ENCODE results near the gene KHNYN. TPM values are rescaled to one million over a fixed set of nuclear protein-coding genes. Genes with fewer than 3 reads are reported as not detected.

The KHNYN gene
- total RNA-seq, 2 donors from 2014 or later = 61.7 to 65.3 TPM

DNA sequence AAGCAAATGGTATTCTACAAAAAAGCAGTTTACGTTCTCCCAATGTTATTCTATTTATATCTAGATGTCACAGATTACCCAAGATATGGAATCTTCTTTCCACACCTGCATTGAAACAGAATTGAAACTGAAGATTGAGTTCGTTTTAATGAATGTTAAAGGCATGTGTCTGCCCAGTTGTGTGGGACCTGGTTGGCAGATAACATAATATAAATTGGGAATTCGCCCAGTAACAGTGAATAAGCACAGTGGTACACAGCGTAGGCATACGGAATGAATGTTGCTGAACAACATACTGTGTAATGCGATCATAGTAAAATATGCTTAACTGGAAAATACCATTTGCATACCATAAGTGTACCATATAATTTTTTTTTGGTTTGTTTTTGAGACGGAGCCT lies 4.3 kb downstream of the KHNYN start:
- peaks cover 35 to 48% of the 10 kb centered on the region in 2 donors for H3K4me1 Mint-ChIP-seq (ENCODE audit: low read depth in 2 of 2)
- H3K4me3 Mint-ChIP-seq = no peak overlapping the region
- peaks cover 12% of the 10 kb centered on the region for H3K36me3 Mint-ChIP-seq
- no peak for ATAC-seq
- no peaks in the 10 kb centered on the region for H3K9me3 Mint-ChIP-seq
- H3K27me3 Mint-ChIP-seq = no peaks in the 10 kb centered on the region
- no peak for DNase-seq (ENCODE audit: low spot score)
- no peak overlapping the region for H3K27ac Mint-ChIP-seq

DNA sequence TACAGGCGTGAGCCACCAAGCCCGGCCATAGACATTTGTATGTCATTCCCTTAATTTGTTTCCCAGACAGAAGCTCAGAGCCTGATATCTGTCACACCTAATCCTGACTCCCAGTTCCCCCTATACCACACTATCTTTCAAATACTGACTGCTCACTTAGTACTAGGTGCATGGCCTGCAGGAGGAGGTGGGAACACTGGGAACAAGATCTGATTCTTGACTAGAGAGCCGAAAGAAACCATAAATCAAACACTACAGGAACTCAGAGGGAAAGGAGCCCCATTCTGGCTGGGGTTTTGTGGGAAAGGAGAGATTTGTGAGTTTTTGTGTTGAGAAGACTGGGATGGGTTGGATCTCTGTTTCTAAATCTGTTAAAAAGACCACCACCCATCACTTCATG lies 4.9 kb downstream of the KHNYN start:
- H3K9me3 Mint-ChIP-seq = no peaks in the 10 kb centered on the region
- ATAC-seq = no peak
- H3K4me1 Mint-ChIP-seq (ENCODE audit: low read depth in 2 of 2) = peaks cover 35 to 46% of the 10 kb centered on the region in 2 donors
- DNase-seq (ENCODE audit: low spot score) = no peak
- peak overlapping the region; percentile 3 to 10 for H3K27ac Mint-ChIP-seq
- no peak overlapping the region for H3K4me3 Mint-ChIP-seq
- peaks cover 12% of the 10 kb centered on the region for H3K36me3 Mint-ChIP-seq
- H3K27me3 Mint-ChIP-seq = no peaks in the 10 kb centered on the region

DNA sequence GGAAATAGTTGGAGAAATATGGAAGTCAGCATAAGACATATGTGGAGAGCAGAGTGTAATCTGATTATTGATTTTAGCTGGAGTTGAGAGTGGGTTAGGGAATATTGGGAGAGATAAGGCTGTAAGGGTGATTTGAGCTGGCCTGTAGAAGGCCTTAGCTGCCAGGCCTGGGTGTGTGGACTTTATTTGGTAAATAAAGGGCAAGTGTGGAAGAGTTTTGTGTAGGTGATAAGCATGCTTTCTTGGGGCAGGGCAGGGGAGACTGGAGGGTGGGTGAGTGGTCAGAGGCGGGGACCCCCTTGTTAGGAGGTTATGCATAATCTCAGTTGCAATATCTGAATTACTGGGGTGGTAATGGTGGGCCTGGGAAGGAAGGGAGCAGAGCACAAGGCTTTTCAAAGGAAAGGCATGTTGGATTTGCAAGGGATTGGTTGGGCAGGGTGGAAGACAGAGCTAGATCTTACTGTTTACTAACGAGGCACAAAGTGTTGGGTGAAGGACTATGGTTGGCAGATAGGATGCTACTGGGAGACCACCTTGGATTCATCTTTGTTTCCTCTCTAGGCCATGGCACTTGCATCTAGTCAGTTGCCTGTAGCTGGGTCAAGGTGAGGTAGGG lies 5.5 kb downstream of the KHNYN start:
- DNase-seq (ENCODE audit: low spot score) (no peak), ATAC-seq (no peak)
- Mint-ChIP-seq H3K27me3 (no peaks in the 10 kb centered on the region), H3K4me1 (ENCODE audit: low read depth in 2 of 2) (peaks cover 35 to 47% of the 10 kb centered on the region in 2 donors), H3K9me3 (no peaks in the 10 kb centered on the region), H3K36me3 (peaks cover 12% of the 10 kb centered on the region), H3K27ac (peak overlapping the region; percentile 3 to 10), H3K4me3 (no peak overlapping the region)

DNA sequence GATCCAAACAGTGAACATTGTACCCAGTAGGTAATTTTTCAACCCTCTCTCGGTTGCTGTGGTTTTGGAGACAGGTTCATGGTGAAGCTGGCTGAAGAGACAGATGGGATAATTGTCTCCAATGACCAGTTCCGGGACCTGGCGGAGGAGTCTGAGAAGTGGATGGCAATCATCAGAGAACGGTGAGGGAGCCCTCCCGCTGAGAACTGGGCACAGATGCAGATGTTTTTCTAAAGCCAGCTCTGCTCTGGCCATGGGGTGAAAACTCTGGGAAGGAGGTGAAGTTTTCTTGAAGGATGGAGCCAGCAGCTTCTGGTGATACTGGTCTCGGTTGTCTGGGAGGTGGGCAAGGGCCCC lies 6.2 kb downstream of the KHNYN start:
- H3K36me3 Mint-ChIP-seq = peaks cover 17% of the 10 kb centered on the region
- DNase-seq (ENCODE audit: low spot score) = no peak
- H3K4me3 Mint-ChIP-seq = no peak overlapping the region

DNA sequence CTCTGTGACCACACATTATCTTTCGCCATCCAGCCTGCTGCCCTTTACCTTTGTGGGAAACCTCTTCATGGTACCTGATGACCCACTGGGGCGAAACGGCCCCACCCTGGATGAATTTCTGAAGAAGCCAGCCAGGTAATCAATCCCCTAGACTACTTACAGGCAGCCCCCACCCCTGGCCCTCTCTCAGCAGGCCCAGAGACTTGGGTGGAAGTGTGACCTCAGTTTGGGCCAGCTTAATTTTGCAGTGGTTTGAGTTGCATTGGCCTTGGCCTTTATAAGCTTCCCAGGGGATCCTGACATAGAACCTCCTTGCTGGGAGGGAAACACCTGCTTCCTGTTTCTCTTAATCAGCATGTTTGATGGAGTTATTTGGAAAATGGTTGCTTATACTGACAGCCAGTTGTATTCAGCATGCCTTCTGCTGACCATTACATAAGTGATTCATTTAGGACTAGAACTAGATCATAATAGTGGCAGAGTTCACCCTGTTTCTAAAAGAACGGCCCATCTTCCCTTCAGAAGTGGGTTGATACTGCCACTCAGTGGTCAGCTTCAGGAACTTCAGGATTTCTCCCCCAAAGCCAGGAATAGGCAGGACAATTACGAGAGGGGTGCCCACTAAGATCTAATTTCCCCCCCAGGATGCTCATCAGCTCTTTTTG lies 6.7 kb downstream of the KHNYN start:
- Mint-ChIP-seq H3K27me3 (no peaks in the 10 kb centered on the region), H3K36me3 (peaks cover 18% of the 10 kb centered on the region), H3K4me1 (ENCODE audit: low read depth in 2 of 2) (peaks cover 39 to 45% of the 10 kb centered on the region in 2 donors), H3K4me3 (no peak overlapping the region), H3K27ac (peak overlapping the region; percentile 30 to 54), H3K9me3 (no peaks in the 10 kb centered on the region)
- ATAC-seq (peak; percentile 56 to 66), DNase-seq (ENCODE audit: low spot score) (no peak)

More for the DNA sequence above, 6.2 kb downstream of the KHNYN start:
- Mint-ChIP-seq H3K9me3 (no peaks in the 10 kb centered on the region), H3K27me3 (no peaks in the 10 kb centered on the region), H3K27ac (peak overlapping the region in 1 of 2 donors; percentile 10), H3K4me1 (ENCODE audit: low read depth in 2 of 2) (peaks cover 39 to 49% of the 10 kb centered on the region in 2 donors)
- ATAC-seq = no peak

DNA sequence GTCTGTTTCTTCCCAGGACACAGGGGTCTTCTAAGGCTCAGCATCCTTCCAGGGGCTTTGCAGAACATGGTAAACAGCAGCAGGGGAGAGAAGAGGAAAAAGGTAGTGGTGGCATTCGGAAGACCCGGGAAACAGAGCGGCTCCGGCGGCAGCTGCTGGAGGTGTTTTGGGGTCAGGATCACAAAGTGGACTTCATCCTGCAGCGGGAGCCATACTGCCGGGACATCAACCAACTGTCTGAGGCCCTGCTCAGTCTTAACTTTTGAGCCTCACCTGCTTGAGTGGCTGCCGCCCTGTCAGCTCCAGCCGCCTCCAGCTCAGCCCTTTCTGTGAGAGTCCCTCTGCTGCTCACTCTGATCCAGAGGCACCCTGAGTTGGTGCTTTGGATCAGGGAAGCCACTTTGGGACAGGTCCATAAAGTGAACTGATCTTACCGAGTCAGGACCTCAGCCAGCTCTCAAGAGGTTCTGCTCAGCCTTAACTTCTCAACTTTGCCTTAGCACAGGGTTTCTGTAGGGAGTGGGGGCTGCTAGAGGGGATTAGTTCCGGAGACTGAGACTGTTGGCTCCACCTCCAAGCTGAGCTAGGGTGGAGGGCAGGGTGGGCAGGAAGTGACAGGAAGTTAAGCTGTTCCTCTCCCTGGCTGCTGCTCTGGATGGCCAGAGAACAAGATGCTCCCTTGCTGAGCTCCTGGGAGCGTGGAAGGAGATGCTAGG lies 7.4 kb downstream of the KHNYN start:
- Mint-ChIP-seq H3K4me3 (no peak overlapping the region), H3K4me1 (ENCODE audit: low read depth in 2 of 2) (peaks cover 39% of the 10 kb centered on the region in 2 donors), H3K36me3 (peaks cover 18% of the 10 kb centered on the region), H3K9me3 (no peaks in the 10 kb centered on the region), H3K27ac (peak overlapping the region; percentile 30 to 54), H3K27me3 (no peaks in the 10 kb centered on the region)
- ATAC-seq (no peak), DNase-seq (ENCODE audit: low spot score) (no peak)

DNA sequence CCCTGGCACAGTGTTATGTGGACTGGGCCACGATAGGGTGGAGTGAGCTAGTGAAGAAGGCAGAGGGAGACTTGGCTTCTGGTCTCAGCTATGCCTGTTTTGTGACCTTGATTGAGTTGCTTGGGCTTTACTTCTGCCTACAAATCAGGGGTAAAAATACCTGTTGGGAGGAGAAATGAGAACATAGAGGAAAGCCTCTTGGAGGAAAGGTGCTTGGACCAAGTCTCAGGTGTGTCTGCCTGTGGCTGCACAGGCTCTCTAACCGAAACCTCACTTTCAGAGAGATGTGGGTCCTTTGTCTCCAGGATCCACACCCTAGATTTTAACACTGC lies 7.9 kb downstream of the KHNYN start:
- H3K4me1 Mint-ChIP-seq (ENCODE audit: low read depth in 2 of 2) = peaks cover 42 to 43% of the 10 kb centered on the region in 2 donors
- ATAC-seq = no peak
- DNase-seq (ENCODE audit: low spot score) = no peak
- no peaks in the 10 kb centered on the region for H3K9me3 Mint-ChIP-seq
- no peaks in the 10 kb centered on the region for H3K27me3 Mint-ChIP-seq
- peaks cover 18% of the 10 kb centered on the region for H3K36me3 Mint-ChIP-seq
- no peak overlapping the region for H3K4me3 Mint-ChIP-seq
- peak overlapping the region; percentile 30 to 54 for H3K27ac Mint-ChIP-seq

DNA sequence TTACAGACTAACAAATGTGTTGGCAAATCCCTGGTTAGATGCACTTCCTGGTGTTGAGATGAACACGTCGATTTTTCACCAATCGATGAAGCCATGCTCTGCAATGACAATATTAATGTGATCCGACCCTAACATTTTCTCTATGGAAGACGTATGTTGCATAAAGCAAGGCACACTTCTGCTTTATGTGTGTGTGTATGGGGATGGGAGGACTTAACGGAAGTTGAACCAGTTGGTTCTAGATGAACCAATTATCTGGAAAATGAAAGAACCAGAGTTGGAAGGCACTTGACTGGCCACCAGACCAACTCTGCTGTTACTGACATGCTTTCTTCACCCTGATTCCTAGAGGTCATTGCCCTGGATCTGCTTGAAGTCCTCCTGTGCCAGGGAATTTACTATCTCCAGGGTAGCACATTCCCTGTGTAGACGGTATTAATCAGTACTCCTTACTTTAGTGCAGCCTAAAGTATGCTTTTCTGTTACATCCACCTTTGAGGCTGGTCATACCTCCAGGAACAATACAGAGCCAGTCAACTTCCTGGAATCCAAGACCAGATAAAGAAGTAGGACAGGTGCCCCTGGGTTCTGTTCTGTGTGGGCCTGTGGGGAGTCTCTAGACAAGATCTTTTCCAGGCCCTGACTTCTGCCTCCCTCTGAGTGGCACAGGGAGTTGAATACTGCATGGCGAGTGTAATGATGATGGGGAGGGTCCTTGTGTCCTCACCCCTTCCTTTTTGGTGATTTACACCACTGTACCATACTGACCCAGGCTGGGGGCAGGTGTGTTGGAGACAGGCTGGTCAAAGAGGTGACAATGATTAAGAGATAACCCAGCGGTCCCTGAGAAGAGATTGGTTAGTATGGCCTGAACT lies 8.7 kb downstream of the KHNYN start:
- Mint-ChIP-seq H3K4me1 (ENCODE audit: low read depth in 2 of 2) (peaks cover 44 to 51% of the 10 kb centered on the region in 2 donors), H3K27me3 (no peaks in the 10 kb centered on the region), H3K27ac (peak overlapping the region; percentile 30 to 54), H3K4me3 (no peak overlapping the region), H3K36me3 (peaks cover 19% of the 10 kb centered on the region), H3K9me3 (no peaks in the 10 kb centered on the region)
- DNase-seq (ENCODE audit: low spot score) = no peak
- no peak for ATAC-seq

DNA sequence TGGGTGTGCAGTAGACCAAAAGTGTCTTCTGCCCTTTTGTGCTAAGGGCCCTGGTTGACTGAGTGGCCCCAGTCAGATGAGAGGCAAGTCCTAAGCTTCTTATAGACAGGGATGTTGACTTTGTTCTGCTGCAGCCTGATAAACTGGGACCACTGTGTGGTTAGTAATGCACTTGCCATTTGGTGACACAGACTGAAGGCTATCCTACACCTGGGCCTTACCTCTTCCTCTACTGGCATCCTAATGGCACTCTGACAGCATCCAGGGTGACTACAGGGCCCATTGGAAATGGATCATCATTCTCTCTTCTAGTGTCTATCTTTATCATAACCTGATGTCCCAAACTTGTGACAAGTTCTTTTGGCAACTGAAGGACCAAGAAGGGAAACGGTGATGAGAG lies 9.5 kb downstream of the KHNYN start:
- H3K27me3 Mint-ChIP-seq = no peaks in the 10 kb centered on the region
- DNase-seq (ENCODE audit: low spot score) = no peak
- no peak overlapping the region for H3K4me3 Mint-ChIP-seq
- H3K9me3 Mint-ChIP-seq = no peaks in the 10 kb centered on the region
- H3K36me3 Mint-ChIP-seq = peaks cover 18% of the 10 kb centered on the region
- peaks cover 46 to 53% of the 10 kb centered on the region in 2 donors for H3K4me1 Mint-ChIP-seq (ENCODE audit: low read depth in 2 of 2)
- H3K27ac Mint-ChIP-seq = peak overlapping the region; percentile 11 to 54
- ATAC-seq = no peak

DNA sequence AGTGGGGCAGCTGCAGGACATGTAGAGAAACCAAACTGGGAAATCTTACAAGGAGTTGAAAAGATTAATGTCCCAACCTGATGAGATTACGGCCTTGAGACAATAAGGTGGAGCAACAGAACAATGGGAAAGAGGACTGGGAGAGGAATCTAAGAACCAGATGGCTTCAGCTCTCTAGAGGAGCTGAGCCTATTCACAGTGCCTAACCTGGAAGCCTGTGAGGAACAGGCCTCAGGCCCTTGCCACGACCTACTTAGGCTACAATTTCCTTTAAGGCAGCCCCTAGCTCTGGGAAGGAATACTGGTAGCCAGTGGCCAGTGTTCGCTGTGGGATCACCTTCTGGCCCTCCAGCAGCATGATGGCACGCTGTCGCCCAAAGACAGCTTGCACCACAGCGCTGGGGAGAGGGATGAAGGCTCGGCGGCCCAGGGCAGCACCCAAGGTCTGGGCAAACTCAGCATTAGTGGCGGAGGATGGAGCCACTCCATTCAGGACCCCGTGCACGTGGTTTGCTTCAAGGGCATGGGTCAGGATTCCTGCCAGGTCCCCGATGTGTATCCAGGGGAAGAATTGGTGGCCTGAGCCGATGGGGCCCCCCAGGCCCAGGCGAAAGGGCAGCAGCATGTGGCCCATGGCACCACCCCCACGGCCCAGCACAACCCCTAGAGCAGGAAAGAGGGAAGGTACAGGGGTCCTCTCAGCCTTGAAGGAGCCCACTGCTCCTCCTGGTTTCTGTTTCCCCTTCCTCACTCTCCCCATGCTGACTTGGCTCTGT lies 10.3 kb downstream of the KHNYN start:
- Mint-ChIP-seq H3K4me3 (peak overlapping the region; percentile 26), H3K27me3 (no peaks in the 10 kb centered on the region), H3K27ac (peak overlapping the region; percentile 11 to 98), H3K9me3 (no peaks in the 10 kb centered on the region), H3K4me1 (ENCODE audit: low read depth in 2 of 2) (peaks cover 40 to 50% of the 10 kb centered on the region in 2 donors), H3K36me3 (peaks cover 18% of the 10 kb centered on the region)
- DNase-seq (ENCODE audit: low spot score) = no peak
- no peak for ATAC-seq

DNA sequence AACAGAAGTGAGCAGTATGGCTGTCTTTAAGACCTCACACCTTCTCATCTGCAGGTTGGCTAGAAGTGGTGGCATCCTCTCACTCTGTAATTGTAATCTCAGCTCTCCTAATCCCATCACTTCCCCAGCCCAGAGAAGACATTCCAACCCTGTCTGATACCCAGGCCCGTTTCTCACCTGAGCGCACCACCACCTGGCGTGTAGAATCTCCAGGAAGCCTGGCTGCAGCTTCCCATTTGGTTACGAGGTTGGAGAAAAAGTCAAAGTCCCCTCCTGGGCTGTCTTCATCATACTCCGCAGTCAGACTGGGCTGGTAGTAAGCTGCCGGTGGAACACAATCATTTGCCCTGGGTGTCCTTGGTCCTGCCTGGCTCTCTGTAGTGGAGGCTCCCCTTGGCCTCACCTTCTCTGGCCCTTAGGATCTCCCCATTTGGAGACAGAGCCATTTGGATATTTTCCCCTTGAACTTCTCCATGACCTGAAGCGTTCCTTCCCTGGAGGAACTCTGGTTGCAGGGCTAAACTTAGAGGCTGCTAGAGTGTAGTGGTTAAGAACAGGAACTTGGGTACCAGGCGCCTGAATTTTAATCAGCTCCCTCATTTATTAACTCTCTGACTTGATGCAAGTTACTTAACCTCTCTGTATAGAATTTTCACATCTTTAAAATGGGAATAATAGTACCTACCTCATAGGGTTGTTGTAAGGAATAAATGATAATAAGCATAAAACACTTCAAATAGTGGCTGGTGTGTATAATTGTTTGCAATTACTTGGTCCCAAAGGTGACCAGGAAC lies 11.0 kb downstream of the KHNYN start:
- peak overlapping the region; percentile 85 for H3K4me3 Mint-ChIP-seq
- H3K4me1 Mint-ChIP-seq (ENCODE audit: low read depth in 2 of 2) = peaks cover 38 to 42% of the 10 kb centered on the region in 2 donors
- H3K27me3 Mint-ChIP-seq = no peaks in the 10 kb centered on the region
- peaks cover 18% of the 10 kb centered on the region for H3K36me3 Mint-ChIP-seq
- peak overlapping the region; percentile 98 to 100 for H3K27ac Mint-ChIP-seq
- H3K9me3 Mint-ChIP-seq = no peaks in the 10 kb centered on the region
- no peak for DNase-seq (ENCODE audit: low spot score)
- no peak for ATAC-seq

DNA sequence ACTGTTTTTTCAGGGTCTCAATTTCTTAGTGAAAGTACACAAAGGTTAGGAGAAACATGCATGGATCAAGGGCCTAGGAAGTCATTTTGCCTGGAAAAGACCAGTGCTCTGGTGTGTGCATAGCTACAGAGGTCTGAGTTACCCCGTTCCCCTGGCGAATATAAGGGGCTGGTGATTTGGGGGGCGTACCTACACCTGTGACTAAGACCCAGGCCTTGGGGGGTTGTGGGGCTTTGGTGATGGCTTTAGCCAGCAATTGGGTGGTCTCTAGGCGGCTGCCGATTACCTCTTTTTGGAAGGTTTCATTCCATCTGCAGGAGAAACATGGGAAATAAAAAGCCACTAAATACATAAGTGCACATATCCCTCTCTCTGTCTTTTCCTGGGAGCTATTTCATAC lies 11.7 kb downstream of the KHNYN start:
- H3K36me3 Mint-ChIP-seq = peaks cover 18% of the 10 kb centered on the region
- no peak for ATAC-seq

More for the DNA sequence above, 11.7 kb downstream of the KHNYN start:
- Mint-ChIP-seq H3K4me3 (peak overlapping the region; percentile 85), H3K27me3 (no peaks in the 10 kb centered on the region), H3K27ac (peak overlapping the region; percentile 98 to 100), H3K9me3 (no peaks in the 10 kb centered on the region), H3K4me1 (ENCODE audit: low read depth in 2 of 2) (peaks cover 38 to 41% of the 10 kb centered on the region in 2 donors)
- DNase-seq (ENCODE audit: low spot score) = no peak
